Liver (tissue), 3 donors: Measurements from ENCODE around the gene INTS1.

ENCODE experiments used
- CTCF ChIP-seq: fragments of 150-350 bp; IDR thresholded peaks from 2 replicates; pipeline ENCODE4 v1.5.1; 2017; ENCODE audit warnings: improper control_type of control experiment, low read depth, low read length; ENCODE audit not compliant: missing input control
- GABPA ChIP-seq, 2 donors: IDR thresholded peaks in 1 of 2; conservative IDR thresholded peaks in 1 of 2; 2 replicates each; pipeline ENCODE4 v1.6.1; 2016; ENCODE audit warnings: antibody characterized with exemption in 2 of 2, mild to moderate bottlenecking in 1 of 2, moderate library complexity in 1 of 2
- MAX ChIP-seq: IDR thresholded peaks from 2 replicates; pipeline ENCODE4 v1.6.1; 2016; ENCODE audit warnings: antibody characterized with exemption
- ZBTB33 ChIP-seq: IDR thresholded peaks from 2 replicates; pipeline ENCODE4 v1.6.1; 2016; ENCODE audit warnings: antibody characterized with exemption
- donor health status: healthy.
- donor health status: healthy.

- no peak for TF ChIP-seq CTCF
- TF ChIP-seq MAX: no peak
- no peak for TF ChIP-seq ZBTB33
- no peak for TF ChIP-seq GABPA (IDR thresholded peaks at IDR 0.05 in 1 of 2, conservative IDR thresholded peaks at IDR 0.05 in 1 of 2)
Measured at GRCh38 chr7:1511444-1512422, 7.5 kb upstream of the INTS1 start.
